GM23248 (cell line): ENCODE measurements around the gene DAAM1. TPM values are rescaled to one million over a fixed set of nuclear protein-coding genes. Genes with fewer than 3 reads are reported as not detected.
A peak's percentile ranks its signal among the peaks of the same experiment; 100 is the strongest.

Experiments used
- DNase-seq: peaks from one replicate; pipeline ENCODE4 v3.0.0-alpha.2; 2015
- H2AFZ ChIP-seq: fragments of 200-600 bp; sonication (generic); 2 replicates; pipeline ENCODE4 v1.6.1; 2016; ENCODE audit warnings: antibody characterized with exemption
- H3F3A ChIP-seq: fragments of 200-600 bp; sonication (generic); 2 replicates; pipeline ENCODE4 v1.6.1; 2016; ENCODE audit warnings: mild to moderate bottlenecking, antibody characterized with exemption, mixed run types; ENCODE audit not compliant: insufficient read depth
- H3K27ac ChIP-seq: fragments of 200-600 bp; sonication (generic); 2 replicates; pipeline ENCODE4 v1.5.1; 2016; ENCODE audit warnings: mild to moderate bottlenecking
- H3K27me3 ChIP-seq: fragments of 200-600 bp; sonication (generic); replicated peaks from 2 replicates; pipeline ENCODE4 v1.6.1; 2016; ENCODE audit warnings: mild to moderate bottlenecking; ENCODE audit not compliant: insufficient read depth
- H3K36me3 ChIP-seq: fragments of 200-600 bp; sonication (generic); 2 replicates; pipeline ENCODE4 v1.6.1; 2016; ENCODE audit warnings: low read depth, mild to moderate bottlenecking
- H3K4me1 ChIP-seq: fragments of 200-600 bp; sonication (generic); 2 replicates; pipeline ENCODE4 v1.6.1; 2016; ENCODE audit warnings: mild to moderate bottlenecking; ENCODE audit not compliant: insufficient read depth
- H3K4me2 ChIP-seq: fragments of 200-600 bp; sonication (generic); one replicate; pipeline ENCODE4 v1.6.1; 2016; ENCODE audit warnings: mild to moderate bottlenecking; ENCODE audit not compliant: unreplicated experiment
- H3K4me3 ChIP-seq: fragments of 200-600 bp; sonication (generic); 2 replicates; pipeline ENCODE4 v1.5.1; 2016; ENCODE audit warnings: mild to moderate bottlenecking
- H3K79me2 ChIP-seq: fragments of 200-600 bp; sonication (generic); 2 replicates; pipeline ENCODE4 v1.6.1; 2016; ENCODE audit warnings: mild to moderate bottlenecking; ENCODE audit not compliant: insufficient read depth
- H3K9ac ChIP-seq: fragments of 200-600 bp; sonication (generic); 2 replicates; pipeline ENCODE4 v1.6.1; 2016; ENCODE audit warnings: mild to moderate bottlenecking
- H3K9me2 ChIP-seq: fragments of 200-600 bp; sonication (generic); 2 replicates; pipeline ENCODE4 v1.6.1; 2016; ENCODE audit warnings: mixed run types, mild to moderate bottlenecking, moderate library complexity; ENCODE audit not compliant: insufficient read depth
- H3K9me3 ChIP-seq: fragments of 200-600 bp; sonication (generic); one replicate; pipeline ENCODE4 v1.6.1; 2017; ENCODE audit warnings: low read depth
- H4K20me1 ChIP-seq: fragments of 200-600 bp; sonication (generic); 2 replicates; pipeline ENCODE4 v1.6.0; 2016; ENCODE audit not compliant: insufficient read depth
- EZH2 ChIP-seq: fragments of 200-600 bp; sonication (generic); IDR thresholded peaks from 2 replicates; pipeline ENCODE4 v1.6.1; 2018; ENCODE audit warnings: antibody characterized with exemption, mild to moderate bottlenecking; ENCODE audit not compliant: insufficient read depth, poor library complexity, severe bottlenecking
- EZH2phosphoT487 ChIP-seq: fragments of 200-600 bp; sonication (generic); IDR thresholded peaks from 2 replicates; pipeline ENCODE4 v1.6.1; 2018; ENCODE audit warnings: antibody characterized with exemption, moderate library complexity, mild to moderate bottlenecking, low read depth; ENCODE audit not compliant: insufficient read depth
- WGBS, 2 experiments: methylation state at CpG; one replicate each; pipeline ENCODE4 v1.1.6; 2015 to 2017; ENCODE audit warnings: low lambda C conversion rate in 2 of 2, low coverage in 1 of 2; ENCODE audit errors: missing lambda C conversion rate in 2 of 2; 5-methylcytosine and 5-hydroxymethylcytosine counted together
- in situ Hi-C: fragments of 300-500 bp; cut with MboI; formaldehyde crosslinking; loops from 2 replicates; pipeline ENCODE4 v1.15.0; 2020
- polyA plus RNA-seq: library from polyadenylated mRNA; unstranded; fragments of >200 nt; fragmentation: Nextera tagmentation; extraction: Ambion mirVana; gene quantifications from 2 replicates; pipeline ENCODE4 v1.2.1, GENCODE V29; 2016
- total RNA-seq: library from RNA; depleted of rRNA; stranded (reverse); fragments of >200 nt; shearing (Covaris generic); gene quantifications from 2 replicates; pipeline ENCODE4 v1.2.3, GENCODE V29; 2014

The DAAM1 gene
- total and polyA plus RNA-seq, 2 experiments from 2014 or later, result 17.4 to 17.5 TPM

DNA sequence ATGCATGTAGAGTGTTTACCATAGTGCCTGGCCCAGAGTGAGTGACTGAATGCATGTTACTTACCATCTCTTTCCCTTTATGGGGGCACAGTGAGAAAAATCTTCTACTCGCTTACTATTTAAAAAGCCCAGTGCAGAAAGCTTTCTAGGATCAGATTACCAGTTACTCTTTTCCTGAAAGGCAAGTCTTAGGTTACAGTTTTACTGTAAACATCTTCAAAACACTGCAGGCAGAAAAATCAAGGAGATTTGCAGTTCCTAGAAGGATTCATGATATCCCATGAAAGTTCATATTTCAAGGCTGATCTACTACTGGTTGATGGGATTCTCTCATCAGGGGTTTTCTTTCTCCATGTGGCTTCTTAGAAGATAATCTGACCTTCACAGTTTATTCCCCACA, 29.3 kb upstream of the DAAM1 start:
- Histone ChIP-seq H3K36me3 (no peaks in the 10 kb centered on the region), H3K4me3 (no peak overlapping the region), H3F3A (peaks cover 6% of the 10 kb centered on the region), H3K27me3 (no peaks in the 10 kb centered on the region), H3K4me1 (peaks cover 18% of the 10 kb centered on the region), H2AFZ (no peak overlapping the region), H3K4me2 (no peak overlapping the region), H3K9me2 (no peaks in the 10 kb centered on the region; the same call in 1 of the 2 replicates), H3K27ac (no peak overlapping the region), H3K9ac (no peak overlapping the region), H3K79me2 (no peaks in the 10 kb centered on the region), H3K9me3 (no peaks in the 10 kb centered on the region), H4K20me1 (no peaks in the 10 kb centered on the region)
- 96 to 97% methylated on average over 1 of the region's 1 CpG for WGBS, 2 experiments
- TF ChIP-seq EZH2phosphoT487 (no peak), EZH2 (no peak)
- in situ Hi-C loops, result no loop called here
- DNase-seq, result no peak

DNA sequence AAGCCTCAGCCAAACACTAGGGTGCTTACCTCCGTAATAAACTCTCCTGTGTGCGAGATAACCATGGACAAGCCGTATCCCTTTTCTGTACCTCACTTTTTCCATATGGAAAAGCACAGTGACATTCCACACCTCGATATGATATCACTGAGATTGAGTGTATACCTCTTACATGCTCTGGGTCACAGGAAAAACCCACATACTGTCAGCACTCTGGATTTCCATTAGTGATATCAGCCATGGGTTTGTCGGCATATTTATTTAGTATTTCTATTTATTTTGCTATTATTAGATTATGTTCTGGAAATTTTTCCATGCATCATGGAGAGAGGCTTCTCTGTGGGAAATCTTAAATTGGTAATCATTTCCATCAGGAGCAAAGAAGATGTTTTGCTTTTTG, 28.0 kb upstream of the DAAM1 start:
- peaks cover 18% of the 10 kb centered on the region for H3K4me1 ChIP-seq
- in situ Hi-C loops, result no loop called here
- no peaks in the 10 kb centered on the region for H3K79me2 ChIP-seq
- no peak for DNase-seq
- H3K9me3 ChIP-seq, result no peaks in the 10 kb centered on the region
- no peaks in the 10 kb centered on the region for H3K36me3 ChIP-seq
- H2AFZ ChIP-seq, result no peak overlapping the region
- H4K20me1 ChIP-seq, result no peaks in the 10 kb centered on the region
- no peak overlapping the region for H3K4me3 ChIP-seq
- H3K27me3 ChIP-seq, result no peaks in the 10 kb centered on the region
- TF ChIP-seq EZH2phosphoT487 (no peak), EZH2 (no peak)
- 59% methylated on average over 5 of the region's 5 CpGs for WGBS, 2 experiments
- H3K9ac ChIP-seq, result no peak overlapping the region
- H3K4me2 ChIP-seq, result no peak overlapping the region
- no peak overlapping the region for H3K27ac ChIP-seq
- H3K9me2 ChIP-seq, result no peaks in the 10 kb centered on the region; the same call in 1 of the 2 replicates
- peaks cover 6% of the 10 kb centered on the region for H3F3A ChIP-seq

DNA sequence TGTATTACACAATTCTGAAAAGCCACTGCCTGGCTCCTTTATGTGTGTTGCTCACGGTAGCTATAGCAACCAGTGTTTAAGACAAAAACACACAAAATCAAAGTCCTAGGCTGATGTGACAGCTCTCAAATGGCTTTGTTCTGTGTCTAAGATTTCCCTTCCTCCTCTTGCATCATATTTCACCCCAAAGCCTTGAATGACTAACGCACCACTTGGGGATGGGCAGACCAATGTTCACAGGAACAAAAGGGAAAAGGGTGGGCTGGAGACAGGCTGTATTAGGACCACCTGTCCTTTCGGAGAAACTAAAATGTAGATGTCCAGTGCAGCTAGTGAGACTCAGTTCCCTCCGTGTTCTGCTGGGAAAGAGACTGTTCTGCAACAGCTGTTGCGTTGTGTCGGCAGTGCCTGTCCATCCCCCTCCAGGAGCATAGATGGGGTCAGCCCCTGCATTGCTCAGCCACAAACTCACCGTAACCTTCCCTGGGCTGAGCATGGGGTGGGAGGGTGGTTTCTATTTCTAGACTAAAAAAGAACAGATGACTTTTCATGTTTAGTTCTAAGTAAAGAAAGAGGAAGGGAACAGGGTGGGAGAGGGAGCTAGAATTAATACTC, 26.8 kb upstream of the DAAM1 start:
- H3K9me2 ChIP-seq, result no peaks in the 10 kb centered on the region; the same call in 1 of the 2 replicates
- no peaks in the 10 kb centered on the region for H3K36me3 ChIP-seq
- TF ChIP-seq EZH2phosphoT487 (no peak), EZH2 (no peak)
- WGBS, 2 experiments, result 26% methylated on average over 7 of the region's 7 CpGs
- in situ Hi-C loops, result no loop called here
- 0 out of 2 replicates have a peak overlapping the region, but pooled peaks have one; percentile 27 for H3K4me3 ChIP-seq
- H3K79me2 ChIP-seq, result no peaks in the 10 kb centered on the region
- DNase-seq, result peak; percentile 83
- H3K27ac ChIP-seq, result peak overlapping the region; percentile 41
- H3K9me3 ChIP-seq, result no peaks in the 10 kb centered on the region
- H3K27me3 ChIP-seq, result no peaks in the 10 kb centered on the region
- peak overlapping the region; percentile 53 for H3K9ac ChIP-seq
- H4K20me1 ChIP-seq, result no peaks in the 10 kb centered on the region
- peak overlapping the region; percentile 79 for H2AFZ ChIP-seq
- H3F3A ChIP-seq, result peaks cover 6% of the 10 kb centered on the region
- peak overlapping the region; percentile 30 for H3K4me2 ChIP-seq
- H3K4me1 ChIP-seq, result peaks cover 18% of the 10 kb centered on the region

DNA sequence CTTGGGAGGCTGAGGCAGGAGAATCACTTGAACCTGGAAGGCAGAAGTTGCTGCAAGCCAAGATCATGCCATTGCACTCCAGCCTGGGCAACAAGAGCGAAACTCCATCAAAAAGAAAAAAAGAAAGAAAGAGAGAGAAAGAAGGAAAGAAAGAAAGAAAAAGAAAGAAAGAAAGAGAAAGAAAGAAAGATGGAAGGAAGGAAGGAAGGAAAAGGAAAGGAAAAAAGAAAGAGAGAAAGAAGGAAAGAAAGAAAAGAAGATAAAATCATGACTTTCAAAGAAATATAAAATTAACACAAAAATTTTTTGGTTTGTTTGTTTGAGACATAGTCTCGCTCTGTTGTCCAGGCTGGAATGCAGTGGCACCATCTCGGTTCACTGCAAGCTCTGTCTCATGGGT, 22.2 kb upstream of the DAAM1 start:
- Histone ChIP-seq H3K9ac (no peak overlapping the region), H3F3A (peaks cover 6% of the 10 kb centered on the region), H3K4me1 (peaks cover 10% of the 10 kb centered on the region), H3K36me3 (no peaks in the 10 kb centered on the region), H2AFZ (no peak overlapping the region), H3K4me3 (no peak overlapping the region), H3K27me3 (no peaks in the 10 kb centered on the region), H3K27ac (no peak overlapping the region), H3K9me3 (no peaks in the 10 kb centered on the region), H4K20me1 (no peaks in the 10 kb centered on the region), H3K79me2 (no peaks in the 10 kb centered on the region), H3K4me2 (no peak overlapping the region), H3K9me2 (peaks cover 3% of the 10 kb centered on the region; the same call in 1 of the 2 replicates)
- 82 to 89% methylated on average over 3 of the region's 3 CpGs for WGBS, 2 experiments
- in situ Hi-C loops, result no loop called here
- TF ChIP-seq EZH2phosphoT487 (no peak), EZH2 (no peak)
- no peak for DNase-seq

DNA sequence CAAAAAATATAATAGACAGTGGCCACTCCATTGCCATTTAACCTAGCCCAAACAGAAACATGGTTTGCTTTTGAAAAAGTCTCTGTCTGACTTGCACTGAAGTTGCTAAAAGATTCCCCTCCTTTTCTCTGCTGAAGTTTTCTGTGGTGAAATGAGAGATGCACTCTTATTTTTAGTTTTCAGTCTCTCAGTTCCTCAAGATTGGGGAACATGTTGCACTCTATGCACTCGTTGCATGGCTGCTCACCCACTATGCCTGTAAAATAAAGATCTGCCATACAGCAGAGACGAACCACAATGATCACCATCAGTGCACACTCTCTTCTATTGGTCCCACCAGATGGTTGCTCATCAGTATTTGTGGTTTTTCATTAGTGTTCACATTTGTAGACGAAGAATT, 13.1 kb upstream of the DAAM1 start:
- Histone ChIP-seq H3K9me3 (no peaks in the 10 kb centered on the region), H3F3A (no peaks in the 10 kb centered on the region), H2AFZ (no peak overlapping the region), H3K36me3 (no peaks in the 10 kb centered on the region), H3K4me3 (no peak overlapping the region), H3K4me1 (no peaks in the 10 kb centered on the region; the same call in 1 of the 2 replicates), H3K27me3 (no peaks in the 10 kb centered on the region), H3K4me2 (no peak overlapping the region), H4K20me1 (no peaks in the 10 kb centered on the region), H3K9me2 (no peaks in the 10 kb centered on the region), H3K9ac (no peak overlapping the region), H3K79me2 (no peaks in the 10 kb centered on the region), H3K27ac (no peak overlapping the region)
- 47 to 48% methylated on average over 3 of the region's 3 CpGs for WGBS, 2 experiments
- DNase-seq, result no peak
- TF ChIP-seq EZH2 (no peak), EZH2phosphoT487 (no peak)
- in situ Hi-C loops, result no loop called here
